HepG2 (cell line): ENCODE measurements around the gene CAPZA1. TPM values are rescaled to one million over a fixed set of nuclear protein-coding genes. Genes with fewer than 3 reads are reported as not detected.
A peak's percentile ranks its signal among the peaks of the same experiment; 100 is the strongest.

Experiments
- CCDC6 ChIP-seq: sonication (generic); formaldehyde crosslinking; IDR thresholded peaks from 2 replicates; pipeline ENCODE4 v1.8.1; 2022; ENCODE audit warnings: mild to moderate bottlenecking, missing genetic modification reagents, moderate library complexity
- CEBPG ChIP-seq: IDR thresholded peaks from 2 replicates; pipeline ENCODE4 v1.6.1; 2016
- CHD2 ChIP-seq: IDR thresholded peaks from 2 replicates; pipeline ENCODE4 v1.6.1; 2011; ENCODE audit warnings: low read depth, low read length, improper control_type of control experiment
- EEA1 ChIP-seq: sonication (generic); formaldehyde crosslinking; IDR thresholded peaks from 2 replicates; pipeline ENCODE4 v1.5.1; 2020; ENCODE audit warnings: mild to moderate bottlenecking, missing genetic modification reagents, borderline replicate concordance
- IRX3 ChIP-seq: sonication (generic); formaldehyde crosslinking; IDR thresholded peaks from 2 replicates; pipeline ENCODE4 v1.8.1; 2023; ENCODE audit warnings: mild to moderate bottlenecking, low read depth, missing genetic modification reagents, borderline replicate concordance
- MBD4 ChIP-seq: IDR thresholded peaks from 2 replicates; pipeline ENCODE4 v1.6.1; 2012; ENCODE audit warnings: low read length, inconsistent platforms, borderline replicate concordance
- PAWR ChIP-seq: sonication (generic); formaldehyde crosslinking; IDR thresholded peaks from 2 replicates; pipeline ENCODE4 v1.4.0; 2020; ENCODE audit warnings: missing genetic modification reagents, mild to moderate bottlenecking, borderline replicate concordance
- PRMT3 ChIP-seq: sonication (generic); formaldehyde crosslinking; IDR thresholded peaks from 2 replicates; pipeline ENCODE4 v1.8.1; 2022; ENCODE audit warnings: low read depth, mild to moderate bottlenecking, moderate library complexity, missing genetic modification reagents, borderline replicate concordance
- SIN3B ChIP-seq: fragments of 150-350 bp; IDR thresholded peaks from 2 replicates; pipeline ENCODE4 v1.6.1; 2014; ENCODE audit warnings: low read length
- SNAPC4 ChIP-seq: sonication (generic); formaldehyde crosslinking; IDR thresholded peaks from 2 replicates; pipeline ENCODE4 v1.4.0; 2020; ENCODE audit warnings: mild to moderate bottlenecking, missing genetic modification reagents
- SRSF4 ChIP-seq: fragments of 200-400 bp; formaldehyde crosslinking; IDR thresholded peaks from one replicate; pipeline ENCODE4 v1.6.1; 2018; ENCODE audit warnings: mild to moderate bottlenecking, low read depth, low read length, moderate library complexity; ENCODE audit not compliant: poor library complexity, severe bottlenecking
- ZFX ChIP-seq: sonication (generic); formaldehyde crosslinking; IDR thresholded peaks from 2 replicates; pipeline ENCODE4 v1.4.0; 2020; ENCODE audit warnings: mild to moderate bottlenecking, low read depth, missing genetic modification reagents, moderate library complexity
- ZNF142 ChIP-seq: sonication (generic); formaldehyde crosslinking; IDR thresholded peaks from 2 replicates; pipeline ENCODE4 v1.4.0; 2020; ENCODE audit warnings: missing genetic modification reagents
- polyA plus RNA-seq, 8 experiments: library from polyadenylated mRNA; depleted of rRNA in 3 of 8; stranded (reverse) in 7 of 8; unstranded in 1 of 8; fragments of >200 nt; fragmentation: Illumina TruSeq in 4 of 8; extraction: Trizol in 4 of 8; gene quantifications; 2 replicates each; pipeline versions ENCODE4 v1.2.1 to v1.2.3, GENCODE V29; 2011 to 2016; ENCODE audit warnings: low read depth in 4 of 8, missing spikeins in 1 of 8, mixed read lengths in 1 of 8; ENCODE audit not compliant: insufficient read depth in 1 of 8
- total RNA-seq, 5 experiments: library from RNA; depleted of rRNA; stranded (reverse); fragments of >200 nt; fragmentation: Illumina TruSeq; extraction: Trizol; gene quantifications; 2 replicates each; pipeline ENCODE4 v1.2.3, GENCODE V29; 2016; ENCODE audit warnings: low read depth in 1 of 5
- TF ChIP-seq, protein P1 (sequence below): sonication (generic); formaldehyde crosslinking; IDR thresholded peaks from 2 replicates; pipeline ENCODE4 v1.5.1; 2020; ENCODE audit warnings: mild to moderate bottlenecking, missing genetic modification reagents, moderate library complexity

CAPZA1 gene
- total and polyA plus RNA-seq, 2 of the 13 experiments (the other 11 are each of a cell fraction or from before 2014, with no cell fraction given) = 67.0 to 117 TPM

DNA sequence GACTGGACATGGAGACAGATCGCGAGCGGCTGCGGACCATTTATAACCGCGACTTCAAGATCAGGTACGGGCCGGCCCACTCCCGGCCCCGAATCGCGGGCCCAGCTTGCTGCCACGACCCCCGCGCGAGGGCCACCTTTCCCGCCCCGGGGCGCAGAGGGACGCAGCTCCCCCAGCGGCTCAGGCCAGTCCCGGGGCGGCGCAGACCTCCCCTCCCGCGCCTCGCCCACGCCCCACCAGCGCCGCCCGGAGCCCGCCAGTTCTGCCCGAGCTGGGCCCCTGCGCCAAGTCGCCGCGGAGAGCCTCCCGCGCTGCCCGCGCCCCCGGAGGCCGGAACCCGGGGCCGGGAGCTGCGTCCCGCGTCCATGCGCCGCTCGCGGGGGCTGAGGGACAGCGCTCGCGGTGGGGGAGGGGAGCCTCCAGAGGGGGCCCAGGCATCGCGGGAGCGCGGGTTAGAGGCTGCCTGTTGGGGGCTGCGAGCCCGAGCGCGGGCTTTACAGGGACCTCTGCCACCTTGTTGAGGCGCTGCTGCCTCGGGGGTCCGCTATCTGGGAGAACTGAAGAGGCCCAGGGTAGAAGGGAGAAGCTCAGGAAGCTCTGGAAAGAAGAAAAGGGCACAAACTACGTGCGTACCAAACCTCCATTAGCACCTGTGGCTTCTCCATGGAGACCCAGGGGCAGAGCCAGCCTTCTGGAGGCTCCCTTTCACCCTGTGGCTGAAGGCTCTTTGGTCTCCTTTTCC lies 55.5 kb downstream of the CAPZA1 start (continued):
- TF ChIP-seq, protein P1, sequence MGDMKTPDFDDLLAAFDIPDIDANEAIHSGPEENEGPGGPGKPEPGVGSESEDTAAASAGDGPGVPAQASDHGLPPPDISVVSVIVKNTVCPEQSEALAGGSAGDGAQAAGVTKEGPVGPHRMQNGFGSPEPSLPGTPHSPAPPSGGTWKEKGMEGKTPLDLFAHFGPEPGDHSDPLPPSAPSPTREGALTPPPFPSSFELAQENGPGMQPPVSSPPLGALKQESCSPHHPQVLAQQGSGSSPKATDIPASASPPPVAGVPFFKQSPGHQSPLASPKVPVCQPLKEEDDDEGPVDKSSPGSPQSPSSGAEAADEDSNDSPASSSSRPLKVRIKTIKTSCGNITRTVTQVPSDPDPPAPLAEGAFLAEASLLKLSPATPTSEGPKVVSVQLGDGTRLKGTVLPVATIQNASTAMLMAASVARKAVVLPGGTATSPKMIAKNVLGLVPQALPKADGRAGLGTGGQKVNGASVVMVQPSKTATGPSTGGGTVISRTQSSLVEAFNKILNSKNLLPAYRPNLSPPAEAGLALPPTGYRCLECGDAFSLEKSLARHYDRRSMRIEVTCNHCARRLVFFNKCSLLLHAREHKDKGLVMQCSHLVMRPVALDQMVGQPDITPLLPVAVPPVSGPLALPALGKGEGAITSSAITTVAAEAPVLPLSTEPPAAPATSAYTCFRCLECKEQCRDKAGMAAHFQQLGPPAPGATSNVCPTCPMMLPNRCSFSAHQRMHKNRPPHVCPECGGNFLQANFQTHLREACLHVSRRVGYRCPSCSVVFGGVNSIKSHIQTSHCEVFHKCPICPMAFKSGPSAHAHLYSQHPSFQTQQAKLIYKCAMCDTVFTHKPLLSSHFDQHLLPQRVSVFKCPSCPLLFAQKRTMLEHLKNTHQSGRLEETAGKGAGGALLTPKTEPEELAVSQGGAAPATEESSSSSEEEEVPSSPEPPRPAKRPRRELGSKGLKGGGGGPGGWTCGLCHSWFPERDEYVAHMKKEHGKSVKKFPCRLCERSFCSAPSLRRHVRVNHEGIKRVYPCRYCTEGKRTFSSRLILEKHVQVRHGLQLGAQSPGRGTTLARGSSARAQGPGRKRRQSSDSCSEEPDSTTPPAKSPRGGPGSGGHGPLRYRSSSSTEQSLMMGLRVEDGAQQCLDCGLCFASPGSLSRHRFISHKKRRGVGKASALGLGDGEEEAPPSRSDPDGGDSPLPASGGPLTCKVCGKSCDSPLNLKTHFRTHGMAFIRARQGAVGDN = peak; percentile 62
- no peak for TF ChIP-seq SRSF4
- no peak for TF ChIP-seq MBD4
- TF ChIP-seq SIN3B = no peak
- no peak for TF ChIP-seq IRX3 (CRISPR knock-in tag)
- TF ChIP-seq CEBPG (CRISPR knock-in tag) = no peak
- no peak for TF ChIP-seq SNAPC4 (CRISPR knock-in tag)
- no peak for TF ChIP-seq CCDC6 (CRISPR knock-in tag)
- TF ChIP-seq PRMT3 (CRISPR knock-in tag) = no peak
- TF ChIP-seq ZFX (CRISPR knock-in tag) = peak; percentile 72
- TF ChIP-seq CHD2 = peak; percentile 82
- TF ChIP-seq PAWR (CRISPR knock-in tag) = no peak
- no peak for TF ChIP-seq ZNF142 (CRISPR knock-in tag)
- peak; percentile 74; the same call in 1 of the 2 replicates for TF ChIP-seq EEA1 (CRISPR knock-in tag)
